ENCODE data around the gene MAGOH.
A peak's percentile ranks its signal among the peaks of the same experiment; 100 is the strongest.

MAGOH gene

GRCh38 chr1:53183095-53183990 is 55.0 kb downstream of the MAGOH start:
- no peak for DNase-seq

DNA sequence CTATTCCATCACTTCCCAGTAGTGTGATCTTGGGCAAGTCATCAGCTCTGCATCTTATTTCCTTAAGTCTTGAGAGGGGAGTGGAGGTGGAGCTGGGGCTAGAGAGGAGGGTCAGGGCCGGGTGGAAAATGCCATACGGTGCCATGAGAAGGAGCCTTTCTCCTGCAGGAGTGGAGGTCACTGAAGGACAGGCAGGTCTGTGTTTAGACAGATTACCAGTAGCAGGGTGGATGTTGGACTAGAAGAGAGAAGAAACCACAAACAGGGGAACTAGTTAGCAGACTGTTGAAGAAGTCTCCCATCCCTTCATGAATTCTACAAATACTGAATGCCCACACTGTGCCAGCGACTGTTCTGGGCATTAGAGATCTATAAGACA is 55.6 kb downstream of the MAGOH start:
- no peak for DNase-seq

GRCh38 chr1:53182111-53182593 is 56.2 kb downstream of the MAGOH start:
- peak; percentile 91 for DNase-seq

DNA sequence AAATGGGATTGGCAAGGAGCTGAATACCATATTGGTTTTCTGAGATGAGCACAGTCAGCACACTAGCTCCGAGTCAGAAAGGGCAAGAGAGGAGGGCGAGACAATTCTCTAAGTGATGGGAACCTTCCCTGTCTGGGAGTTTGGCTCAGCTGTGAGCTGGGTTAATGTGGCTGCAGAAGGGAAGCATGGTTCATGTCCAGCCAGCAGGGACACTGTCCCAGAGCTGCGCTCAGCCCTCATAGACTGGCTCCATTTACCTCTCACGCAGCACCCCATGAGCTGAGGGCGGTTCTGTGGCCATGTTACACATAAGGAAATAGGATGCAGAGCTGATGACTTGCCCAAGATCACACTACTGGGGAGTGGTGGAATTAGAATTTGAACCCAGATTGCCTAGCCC is 57.4 kb downstream of the MAGOH start:
- DNase-seq: no peak

GRCh38 chr1:53180226-53180625 is 58.1 kb downstream of the MAGOH start:
- no peak for DNase-seq

Data from activated CD4-positive, alpha-beta T cell treated with anti-CD3 and anti-CD28 coated beads for 48 hours (primary cell).